Adipocyte (in vitro differentiated cells): ENCODE data around the gene IGFN1.

Experiments
- DNase-seq: peaks from one replicate; pipeline ENCODE4 v3.0.0-alpha.2; 2015; ENCODE audit warnings: low read depth
- H3K27me3 ChIP-seq: replicated peaks from 2 replicates; pipeline ENCODE4 v1.7.0; 2013; ENCODE audit warnings: mild to moderate bottlenecking, low read length, moderate library complexity; ENCODE audit not compliant: control insufficient read depth, insufficient read depth
- H3K36me3 ChIP-seq: 2 replicates; pipeline ENCODE4 v1.7.0; 2013; ENCODE audit warnings: low read length, mild to moderate bottlenecking, moderate library complexity; ENCODE audit not compliant: control insufficient read depth, insufficient read depth, severe bottlenecking
- H3K4me1 ChIP-seq: 2 replicates; pipeline ENCODE4 v1.7.0; 2013; ENCODE audit warnings: mild to moderate bottlenecking, low read length, moderate library complexity; ENCODE audit not compliant: control insufficient read depth, insufficient read depth
- H3K4me3 ChIP-seq: 2 replicates; pipeline ENCODE4 v1.7.0; 2013; ENCODE audit warnings: mild to moderate bottlenecking, low read length, moderate library complexity
- H3K9ac ChIP-seq: 2 replicates; pipeline ENCODE4 v1.7.0; 2013; ENCODE audit warnings: mild to moderate bottlenecking, low read length, moderate library complexity
- H3K9me3 ChIP-seq: 2 replicates; pipeline ENCODE4 v1.7.0; 2013; ENCODE audit warnings: mild to moderate bottlenecking, low read length, moderate library complexity; ENCODE audit not compliant: control insufficient read depth

Gene IGFN1

DNA sequence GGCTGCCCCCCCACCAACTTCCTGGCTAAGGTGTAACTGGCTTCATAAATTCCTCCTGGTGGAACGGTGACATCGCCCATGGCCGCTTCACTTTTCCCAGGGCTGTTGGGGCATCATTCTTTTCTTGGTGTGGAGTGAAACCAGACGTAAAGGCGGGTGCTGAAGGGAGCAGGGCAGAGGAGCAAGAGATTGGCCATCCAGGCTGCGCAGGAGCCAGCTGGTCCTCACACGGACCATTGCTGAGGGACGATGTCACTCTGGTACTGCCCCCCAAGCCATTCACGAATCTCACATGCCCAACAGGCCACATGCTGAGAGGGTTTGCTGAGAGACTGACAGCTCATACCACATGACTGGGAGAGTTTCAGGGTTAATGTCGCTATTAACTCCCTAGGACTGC, 82.2 kb downstream of the IGFN1 start:
- Histone ChIP-seq H3K4me1 (peaks cover 6% of the 10 kb centered on the region), H3K9ac (no peak overlapping the region), H3K36me3 (no peaks in the 10 kb centered on the region), H3K4me3 (no peak overlapping the region), H3K9me3 (no peaks in the 10 kb centered on the region), H3K27me3 (peaks cover 8% of the 10 kb centered on the region)
- DNase-seq = no peak

DNA sequence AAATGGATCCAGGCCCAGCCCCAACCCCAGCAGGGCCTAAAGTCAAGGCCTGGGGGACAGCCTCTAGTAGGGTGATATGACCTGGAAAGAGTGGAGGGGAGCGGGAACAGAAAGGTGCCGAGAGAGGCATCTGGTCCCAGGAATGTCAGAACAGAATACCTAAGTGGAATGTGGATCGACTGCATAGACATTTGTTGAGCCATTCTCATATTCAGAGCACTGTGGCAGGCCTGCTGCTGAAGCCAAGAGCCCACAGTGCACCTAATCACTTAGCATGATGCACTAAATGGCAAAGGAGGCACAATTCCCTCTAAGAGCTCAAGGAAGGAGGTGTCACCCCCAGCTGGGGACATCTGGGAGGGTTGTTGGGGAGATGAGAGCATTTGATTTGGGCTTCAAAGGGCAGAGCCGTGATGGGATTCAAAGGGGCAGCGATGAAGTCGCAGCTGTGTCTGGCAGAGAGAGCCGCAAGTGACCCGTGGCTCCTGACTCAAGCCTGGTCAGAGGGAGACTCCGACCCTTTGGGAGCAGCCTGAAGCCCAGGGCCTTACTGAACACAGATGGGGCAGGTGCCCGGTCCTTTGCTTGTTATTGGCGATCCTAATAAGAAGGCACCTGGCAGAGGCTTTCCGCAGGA, 84.1 kb downstream of the IGFN1 start:
- Histone ChIP-seq H3K9ac (no peak overlapping the region), H3K4me1 (peaks cover 3% of the 10 kb centered on the region), H3K9me3 (no peaks in the 10 kb centered on the region), H3K4me3 (no peak overlapping the region), H3K36me3 (no peaks in the 10 kb centered on the region), H3K27me3 (peaks cover 8% of the 10 kb centered on the region)
- DNase-seq = no peak

DNA sequence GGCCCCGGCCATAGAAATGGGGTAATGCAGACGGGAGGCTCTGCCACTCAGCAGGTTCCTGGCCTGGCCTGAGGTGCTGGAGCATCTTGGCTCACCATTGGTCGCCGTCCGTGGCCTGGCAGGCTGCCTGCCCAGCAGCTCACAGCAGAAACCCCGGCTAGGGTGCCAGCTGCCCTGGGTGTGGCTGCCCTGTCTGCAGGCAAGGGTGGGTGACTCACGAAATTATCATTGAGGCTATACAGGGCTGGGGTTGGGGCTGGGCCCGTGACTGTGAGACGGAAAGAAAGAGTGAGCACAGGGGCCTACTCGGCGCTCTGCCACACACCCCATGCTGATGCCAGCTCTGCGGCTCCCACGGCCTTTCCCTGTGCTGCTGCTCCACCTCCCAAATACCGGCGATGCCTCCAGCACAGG, 84.6 kb downstream of the IGFN1 start:
- H3K4me3 ChIP-seq = no peak overlapping the region
- H3K4me1 ChIP-seq = peaks cover 3% of the 10 kb centered on the region
- H3K9ac ChIP-seq = no peak overlapping the region
- H3K27me3 ChIP-seq = peaks cover 13% of the 10 kb centered on the region
- DNase-seq = peak; percentile 84
- H3K36me3 ChIP-seq = no peaks in the 10 kb centered on the region
- no peaks in the 10 kb centered on the region for H3K9me3 ChIP-seq

DNA sequence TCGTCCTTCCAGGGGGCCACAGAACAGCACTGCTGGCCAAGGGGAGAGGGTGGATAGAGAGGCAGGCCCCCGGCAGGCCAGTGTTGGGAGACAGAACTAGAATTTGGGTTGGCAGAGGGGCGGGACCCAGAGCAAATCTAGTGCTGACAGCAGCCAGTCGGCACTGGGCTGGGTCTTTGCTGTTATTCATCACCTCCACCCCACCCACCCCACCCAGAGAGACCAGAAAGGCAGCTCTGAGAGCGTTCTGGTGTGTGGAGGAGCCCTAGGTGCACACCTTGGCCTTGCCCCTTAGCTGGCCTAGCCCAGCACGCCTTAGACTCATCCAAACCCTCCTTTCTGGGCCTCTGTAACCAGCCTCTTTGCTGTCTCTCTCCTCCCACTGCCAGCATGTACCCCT, 86.3 kb downstream of the IGFN1 start:
- H3K4me1 ChIP-seq = peaks cover 3% of the 10 kb centered on the region
- H3K9ac ChIP-seq = no peak overlapping the region
- H3K36me3 ChIP-seq = no peaks in the 10 kb centered on the region
- H3K4me3 ChIP-seq = no peak overlapping the region
- no peak for DNase-seq
- no peaks in the 10 kb centered on the region for H3K9me3 ChIP-seq
- H3K27me3 ChIP-seq = peaks cover 21% of the 10 kb centered on the region

DNA sequence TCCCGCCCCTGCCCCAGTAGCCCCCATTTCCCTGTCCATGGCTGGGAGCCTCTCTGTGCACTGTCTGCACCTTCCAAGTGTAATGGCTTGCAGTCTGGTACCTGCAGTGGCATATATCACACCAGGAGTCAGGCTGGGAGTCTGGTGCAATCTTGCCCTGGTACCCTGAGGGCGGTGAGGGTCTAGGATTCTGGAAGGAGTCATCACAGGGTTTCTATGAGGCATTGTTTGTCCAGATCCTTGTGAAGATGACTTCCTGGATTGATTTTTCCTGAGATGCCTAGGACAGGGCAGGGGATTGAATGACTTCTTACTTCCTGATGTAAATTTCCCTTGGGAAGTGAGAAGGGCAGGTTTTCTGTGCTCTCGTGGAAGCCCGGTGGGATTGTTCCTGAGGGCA, 86.8 kb downstream of the IGFN1 start:
- H3K9ac ChIP-seq = no peak overlapping the region
- no peak for DNase-seq
- H3K9me3 ChIP-seq = no peaks in the 10 kb centered on the region
- peaks cover 3% of the 10 kb centered on the region for H3K4me1 ChIP-seq
- H3K36me3 ChIP-seq = no peaks in the 10 kb centered on the region
- H3K4me3 ChIP-seq = no peak overlapping the region
- peaks cover 26% of the 10 kb centered on the region for H3K27me3 ChIP-seq
